GM19351 (cell line): ENCODE data around the gene HOXA13.

Source experiments
- ATAC-seq: cut with Tn5 transposase; IDR thresholded peaks from one replicate; pipeline ENCODE4 v1.9.1; 2021; ENCODE audit warnings: mild to moderate bottlenecking, moderate library complexity; ENCODE audit not compliant: unreplicated experiment

HOXA13 gene

GRCh38 chr7:27149842-27150567 is 49.9 kb downstream of the HOXA13 start:
- ATAC-seq, result no peak

- ATAC-seq, result no peak
These were observed 50.9 kb downstream of the HOXA13 start for GRCh38 chr7:27148756-27149641.

GRCh38 chr7:27148031-27148755 is 51.7 kb downstream of the HOXA13 start:
- ATAC-seq, result no peak

GRCh38 chr7:27147199-27148030 is 52.5 kb downstream of the HOXA13 start, which contains the start of gene HOXA6:
Gene HOXA6 (minus strand): TSS chr7:27147774. CDS start chr7:27147749, 25 bp downstream.
- no peak for ATAC-seq

GRCh38 chr7:27146491-27147198 is 53.2 kb downstream of the HOXA13 start:
- ATAC-seq, result no peak

GRCh38 chr7:27145914-27146412 is 53.9 kb downstream of the HOXA13 start:
- no peak for ATAC-seq

GRCh38 chr7:27145165-27145913 is 54.6 kb downstream of the HOXA13 start:
- no peak for ATAC-seq

- no peak for ATAC-seq
These were observed 55.1 kb downstream of the HOXA13 start for GRCh38 chr7:27144781-27145164.
